ENCODE results near the gene TTC7B.

Gene TTC7B

GRCh38 chr14:90490720-90491050, 325.5 kb downstream of the TTC7B start:
- TF ChIP-seq, protein P1, sequence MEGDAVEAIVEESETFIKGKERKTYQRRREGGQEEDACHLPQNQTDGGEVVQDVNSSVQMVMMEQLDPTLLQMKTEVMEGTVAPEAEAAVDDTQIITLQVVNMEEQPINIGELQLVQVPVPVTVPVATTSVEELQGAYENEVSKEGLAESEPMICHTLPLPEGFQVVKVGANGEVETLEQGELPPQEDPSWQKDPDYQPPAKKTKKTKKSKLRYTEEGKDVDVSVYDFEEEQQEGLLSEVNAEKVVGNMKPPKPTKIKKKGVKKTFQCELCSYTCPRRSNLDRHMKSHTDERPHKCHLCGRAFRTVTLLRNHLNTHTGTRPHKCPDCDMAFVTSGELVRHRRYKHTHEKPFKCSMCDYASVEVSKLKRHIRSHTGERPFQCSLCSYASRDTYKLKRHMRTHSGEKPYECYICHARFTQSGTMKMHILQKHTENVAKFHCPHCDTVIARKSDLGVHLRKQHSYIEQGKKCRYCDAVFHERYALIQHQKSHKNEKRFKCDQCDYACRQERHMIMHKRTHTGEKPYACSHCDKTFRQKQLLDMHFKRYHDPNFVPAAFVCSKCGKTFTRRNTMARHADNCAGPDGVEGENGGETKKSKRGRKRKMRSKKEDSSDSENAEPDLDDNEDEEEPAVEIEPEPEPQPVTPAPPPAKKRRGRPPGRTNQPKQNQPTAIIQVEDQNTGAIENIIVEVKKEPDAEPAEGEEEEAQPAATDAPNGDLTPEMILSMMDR (IDR thresholded peaks at IDR 0.05; ENCODE audit: low read depth, low read length, missing control alignments): no peak

GRCh38 chr14:90489916-90490719, 326.1 kb downstream of the TTC7B start:
- TF ChIP-seq, protein P1 (IDR thresholded peaks at IDR 0.05; ENCODE audit: low read depth, low read length, missing control alignments): no peak
- H3K4me3 ChIP-seq (ENCODE audit: low read depth, low read length): no peak overlapping the region
- DNase-seq (ENCODE audit: low read depth): no peak

More at GRCh38 chr14:90490720-90491050, 325.5 kb downstream of the TTC7B start:
- H3K4me3 ChIP-seq (ENCODE audit: low read depth, low read length): no peak overlapping the region
- DNase-seq (ENCODE audit: low read depth): no peak

- no peak for DNase-seq (ENCODE audit: low read depth)
- TF ChIP-seq, protein P1 (IDR thresholded peaks at IDR 0.05; ENCODE audit: low read depth, low read length, missing control alignments): no peak
- H3K4me3 ChIP-seq (ENCODE audit: low read depth, low read length): no peak overlapping the region
These were observed 326.9 kb downstream of the TTC7B start for GRCh38 chr14:90489306-90489705.

GRCh38 chr14:90488256-90488655, 328.0 kb downstream of the TTC7B start:
- no peak for DNase-seq (ENCODE audit: low read depth)
- no peak overlapping the region for H3K4me3 ChIP-seq (ENCODE audit: low read depth, low read length)
- TF ChIP-seq, protein P1 (IDR thresholded peaks at IDR 0.05; ENCODE audit: low read depth, low read length, missing control alignments): no peak

DNA sequence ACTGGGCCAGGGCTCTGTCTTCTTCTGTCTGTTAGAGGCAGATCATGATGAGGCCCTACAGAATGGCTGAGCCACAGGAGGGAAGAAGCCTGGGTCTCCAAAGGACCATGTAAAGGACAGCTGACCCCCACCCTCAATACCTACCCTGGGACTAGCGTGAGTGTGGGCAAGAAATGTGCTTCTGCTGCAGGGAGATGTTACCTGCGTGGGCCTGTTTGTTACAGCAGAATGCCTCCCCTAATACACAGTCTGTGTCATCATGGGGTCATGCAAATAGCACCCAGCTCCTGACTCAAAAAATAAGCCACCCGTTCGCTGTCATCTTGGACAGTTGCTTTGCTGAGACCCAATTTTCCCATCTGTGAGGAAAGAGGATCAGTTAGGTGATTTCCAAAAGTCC, 328.8 kb downstream of the TTC7B start:
- TF ChIP-seq, protein P1 (IDR thresholded peaks at IDR 0.05; ENCODE audit: low read depth, low read length, missing control alignments): no peak
- H3K4me3 ChIP-seq (ENCODE audit: low read depth, low read length): no peak overlapping the region
- no peak for DNase-seq (ENCODE audit: low read depth)

GRCh38 chr14:90487031-90487430, 329.2 kb downstream of the TTC7B start:
- H3K4me3 ChIP-seq (ENCODE audit: low read depth, low read length): no peak overlapping the region
- TF ChIP-seq, protein P1 (IDR thresholded peaks at IDR 0.05; ENCODE audit: low read depth, low read length, missing control alignments): no peak
- no peak for DNase-seq (ENCODE audit: low read depth)

- no peak for DNase-seq (ENCODE audit: low read depth)
- no peak overlapping the region for H3K4me3 ChIP-seq (ENCODE audit: low read depth, low read length)
- TF ChIP-seq, protein P1 (IDR thresholded peaks at IDR 0.05; ENCODE audit: low read depth, low read length, missing control alignments): no peak
These were observed 331.9 kb downstream of the TTC7B start for GRCh38 chr14:90484291-90484690.

Data from GM12864 (cell line).